Measurements from ENCODE around the gene BRIX1. TPM values are rescaled to one million over a fixed set of nuclear protein-coding genes. Genes with fewer than 3 reads are reported as not detected.

BRIX1 gene
- total and polyA plus RNA-seq, 9 of the 15 experiments (the other 6 are each of a cell fraction or from before 2014, with no cell fraction given): 115 to 193 (median 159) TPM

DNA sequence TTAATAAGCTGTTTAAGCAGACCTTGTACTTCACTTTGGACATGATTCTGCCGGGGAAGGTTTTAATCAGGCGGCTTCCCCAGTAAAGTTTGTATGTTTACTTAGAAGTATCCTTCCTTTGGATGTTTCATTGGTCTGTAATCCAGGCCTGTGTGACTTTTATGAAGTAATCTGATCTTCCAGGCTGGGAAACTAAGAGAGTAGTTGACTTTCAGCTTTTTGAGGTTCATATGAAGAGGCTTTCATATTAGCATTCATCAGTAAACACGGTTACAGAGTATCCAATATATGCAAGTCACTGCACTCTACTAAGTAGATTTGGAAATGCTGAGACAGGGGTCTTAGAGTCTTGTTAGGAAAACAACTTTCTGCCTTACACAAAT lies 14.9 kb downstream of the BRIX1 start (continued):
- TF ChIP-seq, protein P1, sequence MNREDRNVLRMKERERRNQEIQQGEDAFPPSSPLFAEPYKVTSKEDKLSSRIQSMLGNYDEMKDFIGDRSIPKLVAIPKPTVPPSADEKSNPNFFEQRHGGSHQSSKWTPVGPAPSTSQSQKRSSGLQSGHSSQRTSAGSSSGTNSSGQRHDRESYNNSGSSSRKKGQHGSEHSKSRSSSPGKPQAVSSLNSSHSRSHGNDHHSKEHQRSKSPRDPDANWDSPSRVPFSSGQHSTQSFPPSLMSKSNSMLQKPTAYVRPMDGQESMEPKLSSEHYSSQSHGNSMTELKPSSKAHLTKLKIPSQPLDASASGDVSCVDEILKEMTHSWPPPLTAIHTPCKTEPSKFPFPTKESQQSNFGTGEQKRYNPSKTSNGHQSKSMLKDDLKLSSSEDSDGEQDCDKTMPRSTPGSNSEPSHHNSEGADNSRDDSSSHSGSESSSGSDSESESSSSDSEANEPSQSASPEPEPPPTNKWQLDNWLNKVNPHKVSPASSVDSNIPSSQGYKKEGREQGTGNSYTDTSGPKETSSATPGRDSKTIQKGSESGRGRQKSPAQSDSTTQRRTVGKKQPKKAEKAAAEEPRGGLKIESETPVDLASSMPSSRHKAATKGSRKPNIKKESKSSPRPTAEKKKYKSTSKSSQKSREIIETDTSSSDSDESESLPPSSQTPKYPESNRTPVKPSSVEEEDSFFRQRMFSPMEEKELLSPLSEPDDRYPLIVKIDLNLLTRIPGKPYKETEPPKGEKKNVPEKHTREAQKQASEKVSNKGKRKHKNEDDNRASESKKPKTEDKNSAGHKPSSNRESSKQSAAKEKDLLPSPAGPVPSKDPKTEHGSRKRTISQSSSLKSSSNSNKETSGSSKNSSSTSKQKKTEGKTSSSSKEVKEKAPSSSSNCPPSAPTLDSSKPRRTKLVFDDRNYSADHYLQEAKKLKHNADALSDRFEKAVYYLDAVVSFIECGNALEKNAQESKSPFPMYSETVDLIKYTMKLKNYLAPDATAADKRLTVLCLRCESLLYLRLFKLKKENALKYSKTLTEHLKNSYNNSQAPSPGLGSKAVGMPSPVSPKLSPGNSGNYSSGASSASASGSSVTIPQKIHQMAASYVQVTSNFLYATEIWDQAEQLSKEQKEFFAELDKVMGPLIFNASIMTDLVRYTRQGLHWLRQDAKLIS (CRISPR knock-in tag; IDR thresholded peaks at IDR 0.05): no peak
- no peak for TF ChIP-seq CCAR2 (IDR thresholded peaks at IDR 0.05; ENCODE audit: low read depth, low read length)
- no peak for TF ChIP-seq HLTF (IDR thresholded peaks at IDR 0.05)
- peak; percentile 87 for TF ChIP-seq C11orf30 (IDR thresholded peaks at IDR 0.05; ENCODE audit: low read depth)
- no peak for TF ChIP-seq POLR2B (IDR thresholded peaks at IDR 0.05; ENCODE audit: low read depth, partially characterized antibody)
- no peak for TF ChIP-seq ZZZ3 (IDR thresholded peaks at IDR 0.05)
- TF ChIP-seq NRF1 (conservative IDR thresholded peaks at IDR 0.05 in 1 of 2, IDR thresholded peaks at IDR 0.05 in 1 of 2): 0 out of 4 replicates have a peak, but pooled peaks of 1 of the 2 experiments have one; percentile 14
- peak; percentile 91 for TF ChIP-seq ZNF316 (IDR thresholded peaks at IDR 0.05)
- TF ChIP-seq SMARCA4 (IDR thresholded peaks at IDR 0.05): peak; percentile 25; the same call in 1 of the 2 replicates
- no peak for TF ChIP-seq BRF1 (IDR thresholded peaks at IDR 0.05; ENCODE audit: borderline replicate concordance, extremely low read depth, insufficient read length)
- TF ChIP-seq U2AF1 (optimal IDR thresholded peaks at IDR 0.05; ENCODE audit: low read depth, low read length): no peak
- TF ChIP-seq NFE2 (IDR thresholded peaks at IDR 0.05; ENCODE audit: low read depth): peak; percentile 75
- no peak for TF ChIP-seq OTX1 (CRISPR knock-in tag; IDR thresholded peaks at IDR 0.05)
- TF ChIP-seq GATAD2B (IDR thresholded peaks at IDR 0.05; ENCODE audit: borderline replicate concordance): peak; percentile 27; the same call in 1 of the 2 replicates
- no peak for TF ChIP-seq GATAD2A (IDR thresholded peaks at IDR 0.05)

Data from K562 (cell line).